ENCODE results near the gene NEUROD1.
"Not testable (repeated sequence)": the region's sequence is repeated elsewhere in the genome, so short reads cannot be mapped to it uniquely, and the experiment has no call there.

Gene NEUROD1

GRCh38 chr2:181680055-181680936, at the start of gene NEUROD1:
NEUROD1 (minus strand) TSS chr2:181680517; CDS start chr2:181678860, 1,657 bp downstream.
- ATAC-seq (no peak), DNase-seq (peak; percentile 39)

DNA sequence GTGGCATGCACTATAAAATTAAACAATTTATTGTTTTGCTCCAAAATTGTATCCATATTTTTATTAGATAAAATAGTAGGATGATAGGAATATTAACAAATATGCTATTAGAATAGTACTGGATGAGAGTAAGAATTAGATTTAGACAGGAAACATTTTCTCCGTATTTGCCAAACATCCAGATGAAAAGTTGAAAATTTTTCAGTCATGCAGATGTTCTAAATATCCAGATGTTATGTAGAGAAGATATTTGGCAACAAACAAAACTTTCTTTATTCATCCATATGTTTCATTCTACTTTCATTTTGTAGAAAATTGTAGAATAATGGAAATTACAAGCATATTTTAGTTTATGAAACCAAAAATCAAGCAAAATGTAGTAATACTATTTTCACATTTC, 45.2 kb upstream of the NEUROD1 start:
- DNase-seq (no peak), ATAC-seq (no peak)

- no peak for DNase-seq
- no peak for ATAC-seq
Observed at GRCh38 chr2:181724662-181725061, 44.3 kb upstream of the NEUROD1 start.

- DNase-seq: no peak
- ATAC-seq: no peak
Observed at GRCh38 chr2:181723731-181724130, 43.4 kb upstream of the NEUROD1 start.

DNA sequence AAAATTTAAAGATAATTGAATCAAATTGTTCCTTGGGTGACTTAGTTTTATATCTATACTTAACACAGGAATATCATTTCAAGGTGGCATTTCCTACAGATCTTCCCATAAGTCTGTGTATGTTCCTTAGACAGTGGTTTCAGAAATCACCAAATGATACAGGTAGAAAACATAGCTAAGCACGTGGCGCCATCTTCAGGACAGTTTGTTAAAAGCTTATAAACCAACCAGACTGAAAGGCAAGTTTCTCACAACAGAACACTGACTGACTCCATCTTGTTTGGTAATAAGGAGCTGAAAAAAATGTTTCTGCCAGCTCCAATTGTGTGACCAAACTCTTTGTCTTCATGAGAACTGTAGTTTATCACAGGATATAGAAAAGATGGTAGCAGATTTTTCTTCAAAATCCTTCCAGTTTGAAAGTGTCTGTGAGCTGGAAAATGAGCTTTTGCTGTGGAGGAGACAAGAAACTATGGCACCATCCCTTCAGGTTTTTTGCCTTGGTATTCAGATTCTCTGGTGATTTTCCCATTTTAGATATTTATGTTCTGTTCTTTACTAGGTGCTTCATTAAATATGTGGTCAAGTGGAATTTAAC, 34.8 kb upstream of the NEUROD1 start:
- peak; percentile 73 for DNase-seq
- peak; percentile 73 for ATAC-seq

GRCh38 chr2:181711051-181711450, 30.7 kb upstream of the NEUROD1 start:
- not testable (repeated sequence) for DNase-seq, ATAC-seq

GRCh38 chr2:181702519-181702918, 22.2 kb upstream of the NEUROD1 start:
- ATAC-seq: not testable (repeated sequence)

DNA sequence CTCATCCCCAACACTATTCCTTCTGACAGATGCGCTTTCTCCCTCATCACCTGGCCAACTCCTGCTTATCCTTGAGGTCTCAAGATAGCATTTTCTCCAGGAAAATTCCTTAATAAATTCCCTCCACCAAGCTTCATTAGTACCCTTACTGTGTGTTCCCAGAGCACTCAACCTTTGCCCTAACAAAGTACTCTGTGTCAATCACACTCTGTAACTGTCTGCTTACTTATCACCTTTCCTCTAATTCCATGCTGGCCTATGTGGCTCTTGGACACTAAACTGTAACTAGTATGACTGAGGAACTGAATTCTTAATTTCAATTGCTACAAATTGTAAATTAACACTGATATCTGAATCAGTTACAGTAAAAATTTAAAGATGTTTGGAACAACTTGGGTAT, 17.9 kb upstream of the NEUROD1 start:
- no peak for DNase-seq
- no peak for ATAC-seq

More at GRCh38 chr2:181702519-181702918, 22.2 kb upstream of the NEUROD1 start:
- DNase-seq: not testable (repeated sequence)

DNA sequence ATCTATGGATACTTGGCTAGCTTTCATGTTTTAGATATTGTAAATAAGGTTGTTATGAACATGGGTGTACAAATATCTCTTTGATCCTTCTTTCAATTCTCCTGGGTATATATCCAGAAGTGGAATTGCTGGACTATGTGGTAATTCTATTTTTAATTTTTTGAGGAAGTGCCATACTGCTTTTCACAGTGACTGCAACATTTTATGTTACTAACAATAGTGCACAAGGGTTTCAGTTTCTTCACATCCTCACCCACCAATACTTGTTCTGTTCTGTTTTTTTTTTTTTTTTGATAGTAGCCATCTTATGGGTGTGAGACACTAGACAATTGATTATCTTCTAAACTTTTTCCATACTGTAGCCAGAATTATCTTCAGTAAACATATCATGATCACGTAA, 17.3 kb upstream of the NEUROD1 start:
- ATAC-seq: no peak
- DNase-seq: no peak

- no peak for DNase-seq
- no peak for ATAC-seq
Observed at GRCh38 chr2:181697126-181697525, 16.8 kb upstream of the NEUROD1 start.

DNA sequence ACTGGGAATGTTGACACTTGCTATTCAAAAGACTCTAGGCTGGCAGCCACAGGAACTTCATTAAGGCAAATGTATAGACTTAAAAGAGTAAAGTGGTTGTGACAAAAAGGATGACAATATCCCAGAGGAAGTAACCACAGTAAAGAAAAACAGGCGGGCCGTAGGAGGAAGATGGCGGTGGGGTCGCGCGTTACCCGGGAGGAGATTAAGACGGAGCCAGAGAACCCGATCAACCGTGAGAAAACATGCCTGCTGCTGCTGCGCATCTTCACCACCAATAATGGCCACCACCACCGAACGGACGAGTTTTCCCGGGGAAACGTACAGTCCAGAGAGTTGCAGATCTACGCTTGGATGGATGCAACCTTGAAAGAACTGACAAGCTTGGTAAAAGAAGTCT, 14.0 kb upstream of the NEUROD1 start:
- ATAC-seq (no peak), DNase-seq (no peak)

DNA sequence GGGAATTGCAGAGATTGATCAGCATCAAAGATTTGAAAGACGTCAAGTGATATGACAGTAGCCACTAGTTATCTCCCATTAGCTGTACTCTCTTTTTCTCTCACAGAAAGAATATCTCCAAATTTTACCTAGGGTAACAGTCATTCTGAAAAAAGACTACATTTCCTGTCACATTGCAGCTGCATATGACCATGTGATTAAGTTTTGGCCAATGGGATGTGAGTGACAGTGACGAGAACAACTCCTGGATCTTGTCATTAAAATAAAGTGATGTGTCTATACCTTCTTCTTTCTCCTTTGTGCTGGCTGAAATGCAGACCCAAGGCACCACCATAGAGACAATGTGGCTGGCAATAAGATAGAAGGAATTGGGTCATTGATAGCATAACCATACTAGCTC, 10.5 kb upstream of the NEUROD1 start:
- no peak for ATAC-seq
- DNase-seq: no peak

DNA sequence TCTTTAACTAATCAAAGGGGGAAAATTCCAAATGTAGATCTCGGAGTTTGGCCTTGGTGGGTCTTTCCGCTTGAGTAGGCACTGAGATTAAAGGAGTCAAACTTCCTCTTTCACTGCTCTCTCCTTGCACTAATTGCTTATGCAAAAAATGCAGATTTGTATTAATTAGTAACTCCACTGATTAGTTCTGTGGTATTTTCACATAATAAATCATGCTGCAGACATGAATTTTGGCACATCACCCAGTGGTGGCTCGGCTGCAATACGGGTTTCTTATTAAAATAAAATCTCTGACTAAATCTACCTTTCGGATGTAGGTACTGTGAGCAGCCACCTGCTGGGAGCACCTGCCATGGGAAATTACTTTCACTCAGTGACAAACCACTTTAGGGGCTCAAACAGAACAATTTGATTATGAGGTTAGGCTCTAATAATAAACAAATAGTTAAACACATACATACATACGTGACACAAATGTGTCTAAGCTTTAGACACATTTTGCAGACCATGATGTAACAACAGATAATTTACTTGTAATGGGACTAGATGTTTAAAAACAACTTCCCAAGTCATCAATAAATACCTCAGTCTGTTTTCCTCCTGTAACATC, 6.4 kb upstream of the NEUROD1 start:
- ATAC-seq (no peak), DNase-seq (no peak)

DNA sequence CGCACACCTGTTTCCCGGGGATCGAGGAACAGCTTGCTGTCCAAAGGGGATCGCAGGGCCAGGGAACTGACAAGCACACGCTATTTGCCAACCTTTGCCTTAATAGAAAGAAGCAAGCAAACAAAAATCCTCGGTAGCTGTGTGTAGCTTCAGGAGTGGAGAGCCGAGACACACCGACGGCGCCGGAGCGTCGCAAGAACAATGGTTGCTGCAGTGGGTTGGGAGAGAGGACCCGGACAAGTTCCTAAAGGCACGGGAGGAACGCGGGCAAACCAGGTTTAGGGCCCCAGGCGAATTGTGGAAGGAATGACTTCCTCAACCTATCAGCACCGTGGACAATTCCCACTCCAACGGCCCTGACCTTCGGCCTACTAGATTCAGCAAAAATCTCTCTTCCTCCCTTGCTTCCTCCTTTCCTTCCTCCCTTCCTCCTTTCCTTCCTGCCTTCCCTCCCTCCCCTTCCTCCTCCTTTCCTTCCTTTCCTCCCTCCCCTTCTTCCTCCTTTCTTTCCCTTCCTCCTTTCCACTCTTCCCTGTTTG, 4.9 kb upstream of the NEUROD1 start:
- ATAC-seq: no peak
- DNase-seq: no peak

- DNase-seq (no peak), ATAC-seq (no peak)
Observed at GRCh38 chr2:181684454-181685149, 4.3 kb upstream of the NEUROD1 start.

GRCh38 chr2:181683518-181684453, 3.5 kb upstream of the NEUROD1 start:
- peak; percentile 14 for ATAC-seq
- no peak for DNase-seq

- ATAC-seq (no peak), DNase-seq (no peak)
Observed at GRCh38 chr2:181682795-181683517, 2.6 kb upstream of the NEUROD1 start.

- no peak for DNase-seq
- ATAC-seq: no peak
Observed at GRCh38 chr2:181682026-181682789, 1.9 kb upstream of the NEUROD1 start.

- ATAC-seq: no peak
- DNase-seq: no peak
Observed at GRCh38 chr2:181680937-181681811, 857 bp upstream of the NEUROD1 start.

All from stimulated activated naive CD8-positive, alpha-beta T cell treated with anti-CD3 and anti-CD28 coated beads, Interleukin-15, Interleukin-2, amounts not matched to agents 100 U/mL and 50 U/mL, for 24 hours (primary cell).